Measurements from ENCODE around the gene CCDC198. TPM values are rescaled to one million over a fixed set of nuclear protein-coding genes. Genes with fewer than 3 reads are reported as not detected.

Gene CCDC198
- total RNA-seq, 3 donors from 2014 or later, result not detected

- no peak for ATAC-seq
- intact Hi-C loops (cut with DNase I, micrococcal nuclease), result no loop called here
- Histone ChIP-seq H3K9me3 (no peaks in the 10 kb centered on the region), H3K4me3 (no peak overlapping the region), H3K36me3 (ENCODE audit: low read depth) (no peaks in the 10 kb centered on the region), H3K4me1 (ENCODE audit: low read depth) (no peaks in the 10 kb centered on the region)
- DNase-seq, result no peak
- no peak for TF ChIP-seq CTCF (IDR thresholded peaks at IDR 0.05)
These were observed 4.4 kb upstream of the CCDC198 start for GRCh38 chr14:57498035-57498434.

GRCh38 chr14:57495416-57495815, 1.8 kb upstream of the CCDC198 start:
- no peaks in the 10 kb centered on the region for H3K36me3 ChIP-seq (ENCODE audit: low read depth)
- DNase-seq (no peak), ATAC-seq (no peak)
- no peak for TF ChIP-seq CTCF (IDR thresholded peaks at IDR 0.05)
- H3K4me3 ChIP-seq, result no peak overlapping the region
- intact Hi-C loops (cut with DNase I, micrococcal nuclease), result no loop called here
- no peaks in the 10 kb centered on the region for H3K9me3 ChIP-seq
- H3K4me1 ChIP-seq (ENCODE audit: low read depth), result no peaks in the 10 kb centered on the region

GRCh38 chr14:57492859-57493258, 798 bp downstream of the CCDC198 start:
- ATAC-seq (peak; percentile 20), DNase-seq (no peak)
- Histone ChIP-seq H3K36me3 (ENCODE audit: low read depth) (no peaks in the 10 kb centered on the region), H3K4me1 (ENCODE audit: low read depth) (no peaks in the 10 kb centered on the region), H3K4me3 (no peak overlapping the region), H3K9me3 (no peaks in the 10 kb centered on the region)
- no peak for TF ChIP-seq CTCF (IDR thresholded peaks at IDR 0.05)
- intact Hi-C loops (cut with DNase I, micrococcal nuclease), result no loop called here

- DNase-seq (no peak), ATAC-seq (no peak)
- H3K9me3 ChIP-seq, result no peaks in the 10 kb centered on the region
- intact Hi-C loops (cut with DNase I, micrococcal nuclease), result no loop called here
- no peak overlapping the region for H3K4me3 ChIP-seq
- no peaks in the 10 kb centered on the region for H3K4me1 ChIP-seq (ENCODE audit: low read depth)
- no peaks in the 10 kb centered on the region for H3K36me3 ChIP-seq (ENCODE audit: low read depth)
- no peak for TF ChIP-seq CTCF (IDR thresholded peaks at IDR 0.05)
These were observed 2.0 kb downstream of the CCDC198 start for GRCh38 chr14:57491640-57492039.

- intact Hi-C loops (cut with DNase I, micrococcal nuclease), result loop anchor here (5.0 to 10.0 kb wide), 2 partner anchors 585 to 587 kb away; no protein-coding TSS in a partner anchor
- TF ChIP-seq CTCF (IDR thresholded peaks at IDR 0.05), result no peak
- no peaks in the 10 kb centered on the region for H3K4me1 ChIP-seq (ENCODE audit: low read depth)
- H3K4me3 ChIP-seq, result no peak overlapping the region
- DNase-seq, result no peak
- H3K9me3 ChIP-seq, result no peaks in the 10 kb centered on the region
- ATAC-seq, result no peak
- no peaks in the 10 kb centered on the region for H3K36me3 ChIP-seq (ENCODE audit: low read depth)
These were observed 5.9 kb downstream of the CCDC198 start for GRCh38 chr14:57487771-57488170.
